ENCODE results near the gene TMEM220. TPM values are rescaled to one million over a fixed set of nuclear protein-coding genes. Genes with fewer than 3 reads are reported as not detected.
A peak's percentile ranks its signal among the peaks of the same experiment; 100 is the strongest.

The TMEM220 gene
- total RNA-seq, 5 donors from 2014 or later (not counting 1 experiment from before 2014, with no cell fraction given): 1.8 to 4.7 (median 3.5) TPM

- Mint-ChIP-seq H3K4me1 (peaks cover 0 to 3% (median 3%) of the 10 kb centered on the region in 3 donors), H3K9me3 (no peaks in the 10 kb centered on the region), H3K27ac (no peak overlapping the region), H3K36me3 (no peaks in the 10 kb centered on the region), H3K27me3 (no peaks in the 10 kb centered on the region), H3K4me3 (no peak overlapping the region)
- H3K27ac ChIP-seq (ENCODE audit: low read length): no peak overlapping the region
- peaks cover 0 to 1% of the 10 kb centered on the region in 2 experiments for H3K4me1 ChIP-seq (ENCODE audit: control insufficient read depth in 1 of 2, extremely low read depth in 1 of 2, insufficient read depth in 2 of 2, low read length in 2 of 2)
- H3K27me3 ChIP-seq (replicated peaks in 1 of 2; ENCODE audit: control insufficient read depth in 2 of 2, extremely low read depth in 1 of 2, insufficient read depth in 2 of 2, low read length in 1 of 2): no peaks in the 10 kb centered on the region
- H3K4me3 ChIP-seq (ENCODE audit: control insufficient read depth in 1 of 2, extremely low read depth in 1 of 2, low read length in 1 of 2): no peak overlapping the region
- ChIA-PET CTCF (no interaction called here), POLR2A (no interaction called here)
- ATAC-seq (replicated peaks in 1 of 4) (no peak), DNase-seq (no peak)
- no peaks in the 10 kb centered on the region for H3K36me3 ChIP-seq (ENCODE audit: control insufficient read depth in 2 of 2, extremely low read depth in 1 of 2, insufficient read depth in 1 of 2, low read length in 1 of 2)
- 95% methylated on average over 4 of the region's 4 CpGs for WGBS (ENCODE audit: insufficient coverage)
- H3K9me3 ChIP-seq: no peaks in the 10 kb centered on the region
Measured at GRCh38 chr17:10750210-10750609, 20.4 kb upstream of the TMEM220 start.

- no peaks in the 10 kb centered on the region for H3K9me3 Mint-ChIP-seq
- H3K27me3 Mint-ChIP-seq: no peaks in the 10 kb centered on the region
- peaks cover 0 to 12% of the 10 kb centered on the region in 2 experiments for H3K4me1 ChIP-seq (ENCODE audit: control insufficient read depth in 1 of 2, extremely low read depth in 1 of 2, insufficient read depth in 2 of 2, low read length in 2 of 2)
- no peaks in the 10 kb centered on the region for H3K36me3 ChIP-seq (ENCODE audit: control insufficient read depth in 2 of 2, extremely low read depth in 1 of 2, insufficient read depth in 1 of 2, low read length in 1 of 2)
- H3K4me3 ChIP-seq (ENCODE audit: control insufficient read depth in 1 of 2, extremely low read depth in 1 of 2, low read length in 1 of 2): no peak overlapping the region
- H3K27ac Mint-ChIP-seq: no peak overlapping the region
- H3K27ac ChIP-seq (ENCODE audit: low read length): no peak overlapping the region
- ChIA-PET POLR2A (no interaction called here), CTCF (no interaction called here)
- no peak overlapping the region for H3K4me3 Mint-ChIP-seq
- H3K27me3 ChIP-seq (replicated peaks in 1 of 2; ENCODE audit: control insufficient read depth in 2 of 2, extremely low read depth in 1 of 2, insufficient read depth in 2 of 2, low read length in 1 of 2): no peaks in the 10 kb centered on the region
- no peaks in the 10 kb centered on the region for H3K36me3 Mint-ChIP-seq
- H3K9me3 ChIP-seq: no peaks in the 10 kb centered on the region
- peaks cover 12 to 15% (median 14%) of the 10 kb centered on the region in 3 donors for H3K4me1 Mint-ChIP-seq
- 61% methylated on average over 6 of the region's 9 CpGs for WGBS (ENCODE audit: insufficient coverage)
- no peak for DNase-seq
- ATAC-seq (replicated peaks in 1 of 4): no peak
Measured at GRCh38 chr17:10748531-10749181, 18.8 kb upstream of the TMEM220 start.

GRCh38 chr17:10745231-10745630, 15.4 kb upstream of the TMEM220 start:
- no peaks in the 10 kb centered on the region for H3K9me3 Mint-ChIP-seq
- ChIA-PET POLR2A (no interaction called here), CTCF (no interaction called here)
- Histone ChIP-seq H3K27me3 (replicated peaks in 1 of 2; ENCODE audit: control insufficient read depth in 2 of 2, extremely low read depth in 1 of 2, insufficient read depth in 2 of 2, low read length in 1 of 2) (no peaks in the 10 kb centered on the region), H3K27ac (ENCODE audit: low read length) (no peak overlapping the region), H3K9me3 (no peaks in the 10 kb centered on the region), H3K4me3 (ENCODE audit: control insufficient read depth in 1 of 2, extremely low read depth in 1 of 2, low read length in 1 of 2) (no peak overlapping the region), H3K36me3 (ENCODE audit: control insufficient read depth in 2 of 2, extremely low read depth in 1 of 2, insufficient read depth in 1 of 2, low read length in 1 of 2) (no peaks in the 10 kb centered on the region), H3K4me1 (ENCODE audit: control insufficient read depth in 1 of 2, extremely low read depth in 1 of 2, insufficient read depth in 2 of 2, low read length in 2 of 2) (peaks cover 0 to 12% of the 10 kb centered on the region in 2 experiments)
- WGBS (ENCODE audit: insufficient coverage): 60% methylated on average over 1 of the region's 6 CpGs
- no peaks in the 10 kb centered on the region for H3K27me3 Mint-ChIP-seq
- H3K4me3 Mint-ChIP-seq: no peak overlapping the region
- no peak for ATAC-seq (replicated peaks in 1 of 4)
- no peaks in the 10 kb centered on the region for H3K36me3 Mint-ChIP-seq
- no peak overlapping the region for H3K27ac Mint-ChIP-seq
- peaks cover 12 to 18% (median 15%) of the 10 kb centered on the region in 3 donors for H3K4me1 Mint-ChIP-seq
- no peak for DNase-seq

GRCh38 chr17:10744501-10745000, 14.7 kb upstream of the TMEM220 start:
- peak overlapping the region in 2 of 3 donors; percentile 17 to 61 for H3K4me3 Mint-ChIP-seq
- peak overlapping the region in 1 of 2 donors; percentile 46 for H3K27ac Mint-ChIP-seq
- WGBS (ENCODE audit: insufficient coverage): no CpG with 5 or more reads among the region's 7 CpGs
- H3K4me1 Mint-ChIP-seq: peaks cover 13 to 19% (median 15%) of the 10 kb centered on the region in 3 donors
- H3K9me3 ChIP-seq: no peaks in the 10 kb centered on the region
- H3K4me3 ChIP-seq (ENCODE audit: control insufficient read depth in 1 of 2, extremely low read depth in 1 of 2, low read length in 1 of 2): peak overlapping the region in 1 of 2 donors; percentile 26
- peaks cover 0 to 12% of the 10 kb centered on the region in 2 experiments for H3K4me1 ChIP-seq (ENCODE audit: control insufficient read depth in 1 of 2, extremely low read depth in 1 of 2, insufficient read depth in 2 of 2, low read length in 2 of 2)
- H3K27me3 ChIP-seq (replicated peaks in 1 of 2; ENCODE audit: control insufficient read depth in 2 of 2, extremely low read depth in 1 of 2, insufficient read depth in 2 of 2, low read length in 1 of 2): no peaks in the 10 kb centered on the region
- H3K27ac ChIP-seq (ENCODE audit: low read length): no peak overlapping the region
- peak in 31 of 35 experiments; percentile 8 to 66 (median 34) for DNase-seq
- no peaks in the 10 kb centered on the region for H3K9me3 Mint-ChIP-seq
- H3K36me3 ChIP-seq (ENCODE audit: control insufficient read depth in 2 of 2, extremely low read depth in 1 of 2, insufficient read depth in 1 of 2, low read length in 1 of 2): no peaks in the 10 kb centered on the region
- ATAC-seq (replicated peaks in 1 of 4): peak; percentile 88 to 99 (median 99)
- POLR2A ChIA-PET: no interaction called here
- CTCF ChIA-PET: interaction anchor here in 1 of 2 donors (0.5 to 0.7 kb wide), 2 partner anchors 39 to 127 kb away, joined by 4 to 5 read pairs; no protein-coding TSS in a partner anchor
- H3K36me3 Mint-ChIP-seq: no peaks in the 10 kb centered on the region
- H3K27me3 Mint-ChIP-seq: peaks cover 0 to 1% of the 10 kb centered on the region in 2 donors

GRCh38 chr17:10743316-10744009, 13.6 kb upstream of the TMEM220 start:
- Histone ChIP-seq H3K27ac (ENCODE audit: low read length) (no peak overlapping the region), H3K4me1 (ENCODE audit: control insufficient read depth in 1 of 2, extremely low read depth in 1 of 2, insufficient read depth in 2 of 2, low read length in 2 of 2) (peaks cover 0 to 12% of the 10 kb centered on the region in 2 experiments), H3K9me3 (no peaks in the 10 kb centered on the region), H3K27me3 (replicated peaks in 1 of 2; ENCODE audit: control insufficient read depth in 2 of 2, extremely low read depth in 1 of 2, insufficient read depth in 2 of 2, low read length in 1 of 2) (no peaks in the 10 kb centered on the region), H3K4me3 (ENCODE audit: control insufficient read depth in 1 of 2, extremely low read depth in 1 of 2, low read length in 1 of 2) (no peak overlapping the region), H3K36me3 (ENCODE audit: control insufficient read depth in 2 of 2, extremely low read depth in 1 of 2, insufficient read depth in 1 of 2, low read length in 1 of 2) (no peaks in the 10 kb centered on the region)
- no peak for ATAC-seq (replicated peaks in 1 of 4)
- Mint-ChIP-seq H3K36me3 (no peaks in the 10 kb centered on the region), H3K9me3 (no peaks in the 10 kb centered on the region), H3K4me1 (peaks cover 15 to 23% (median 17%) of the 10 kb centered on the region in 3 donors), H3K4me3 (peak overlapping the region in 1 of 3 donors; percentile 61), H3K27ac (peak overlapping the region in 1 of 2 donors; percentile 23), H3K27me3 (peaks cover 0 to 4% of the 10 kb centered on the region in 2 donors)
- CTCF ChIA-PET: interaction anchor here in 1 of 2 donors (0.6 to 0.7 kb wide), 2 partner anchors 38 to 126 kb away, joined by 5 to 12 read pairs; no protein-coding TSS in a partner anchor
- POLR2A ChIA-PET: interaction anchor here in 1 of 2 donors (0.6 kb wide), 1 partner anchor 47 kb away, joined by 3 read pairs; no protein-coding TSS in a partner anchor
- DNase-seq: no peak
- no CpG with 5 or more reads among the region's 8 CpGs for WGBS (ENCODE audit: insufficient coverage)

- no peaks in the 10 kb centered on the region for H3K9me3 Mint-ChIP-seq
- no peaks in the 10 kb centered on the region for H3K36me3 Mint-ChIP-seq
- no peaks in the 10 kb centered on the region for H3K36me3 ChIP-seq (ENCODE audit: control insufficient read depth in 2 of 2, extremely low read depth in 1 of 2, insufficient read depth in 1 of 2, low read length in 1 of 2)
- H3K4me3 Mint-ChIP-seq: no peak overlapping the region
- peaks cover 0 to 4% of the 10 kb centered on the region in 2 donors for H3K27me3 Mint-ChIP-seq
- CTCF ChIA-PET: interaction anchor here in 1 of 2 donors (2.0 kb wide), 1 partner anchor 102 kb away, joined by 7 read pairs; no protein-coding TSS in a partner anchor
- H3K27me3 ChIP-seq (replicated peaks in 1 of 2; ENCODE audit: control insufficient read depth in 2 of 2, extremely low read depth in 1 of 2, insufficient read depth in 2 of 2, low read length in 1 of 2): no peaks in the 10 kb centered on the region
- H3K27ac ChIP-seq (ENCODE audit: low read length): no peak overlapping the region
- no peaks in the 10 kb centered on the region for H3K9me3 ChIP-seq
- no peak for ATAC-seq (replicated peaks in 1 of 4)
- DNase-seq: no peak
- H3K4me1 ChIP-seq (ENCODE audit: control insufficient read depth in 1 of 2, extremely low read depth in 1 of 2, insufficient read depth in 2 of 2, low read length in 2 of 2): peaks cover 0 to 12% of the 10 kb centered on the region in 2 experiments
- POLR2A ChIA-PET: interaction anchor here in 1 of 2 donors (0.7 kb wide), 1 partner anchor 11 kb away, joined by 3 read pairs; no protein-coding TSS in a partner anchor
- no peak overlapping the region for H3K4me3 ChIP-seq (ENCODE audit: control insufficient read depth in 1 of 2, extremely low read depth in 1 of 2, low read length in 1 of 2)
- H3K27ac Mint-ChIP-seq: peak overlapping the region in 1 of 2 donors; percentile 5
- peaks cover 17 to 23% (median 23%) of the 10 kb centered on the region in 3 donors for H3K4me1 Mint-ChIP-seq
- 80% methylated on average over 1 of the region's 6 CpGs for WGBS (ENCODE audit: insufficient coverage)
Measured at GRCh38 chr17:10742431-10742830, 12.6 kb upstream of the TMEM220 start.
